ENCODE results near the gene MRPL52.
"Not testable (repeated sequence)": the region's sequence is repeated elsewhere in the genome, so short reads cannot be mapped to it uniquely, and the experiment has no call there.

The MRPL52 gene

DNA sequence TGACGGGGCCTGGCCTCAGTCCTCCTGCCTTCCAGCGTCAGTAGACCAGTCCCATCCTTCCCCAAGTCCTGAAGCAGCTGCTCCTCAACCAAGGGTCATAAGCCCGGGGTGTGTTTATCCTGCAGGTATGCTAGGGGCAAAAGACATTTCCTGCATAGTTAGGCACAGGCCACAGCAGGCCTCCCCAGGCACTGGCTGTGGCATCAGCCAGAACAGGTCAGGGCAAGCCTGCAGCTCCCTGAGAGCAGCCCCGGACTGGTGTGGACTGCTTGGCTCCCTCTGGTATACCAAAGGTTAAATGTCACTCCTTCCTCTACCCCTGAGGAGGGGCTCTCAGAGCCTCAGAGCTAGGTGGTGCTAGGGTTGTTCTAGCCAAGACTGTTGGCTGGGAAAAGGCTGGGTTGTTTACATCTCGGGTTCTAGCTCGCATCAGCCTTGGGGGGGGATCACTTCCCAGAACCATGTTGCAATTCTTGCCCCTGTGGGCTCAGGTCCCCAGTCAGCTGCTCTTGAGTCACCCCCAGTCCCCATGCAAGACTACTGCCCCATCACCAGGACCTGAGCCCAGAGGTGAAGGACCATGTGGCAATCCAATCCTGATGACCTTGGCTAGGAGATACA lies 9.6 kb downstream of the MRPL52 start:
- DNase-seq: peak in 1 of 3 donors; percentile 35

GRCh38 chr14:22841311-22841710 lies 11.6 kb downstream of the MRPL52 start:
- no peak for DNase-seq

- no peak for DNase-seq
Observed at GRCh38 chr14:22841769-22842168, 12.1 kb downstream of the MRPL52 start.

GRCh38 chr14:22842211-22843122 lies 12.8 kb downstream of the MRPL52 start:
- DNase-seq: no peak

DNA sequence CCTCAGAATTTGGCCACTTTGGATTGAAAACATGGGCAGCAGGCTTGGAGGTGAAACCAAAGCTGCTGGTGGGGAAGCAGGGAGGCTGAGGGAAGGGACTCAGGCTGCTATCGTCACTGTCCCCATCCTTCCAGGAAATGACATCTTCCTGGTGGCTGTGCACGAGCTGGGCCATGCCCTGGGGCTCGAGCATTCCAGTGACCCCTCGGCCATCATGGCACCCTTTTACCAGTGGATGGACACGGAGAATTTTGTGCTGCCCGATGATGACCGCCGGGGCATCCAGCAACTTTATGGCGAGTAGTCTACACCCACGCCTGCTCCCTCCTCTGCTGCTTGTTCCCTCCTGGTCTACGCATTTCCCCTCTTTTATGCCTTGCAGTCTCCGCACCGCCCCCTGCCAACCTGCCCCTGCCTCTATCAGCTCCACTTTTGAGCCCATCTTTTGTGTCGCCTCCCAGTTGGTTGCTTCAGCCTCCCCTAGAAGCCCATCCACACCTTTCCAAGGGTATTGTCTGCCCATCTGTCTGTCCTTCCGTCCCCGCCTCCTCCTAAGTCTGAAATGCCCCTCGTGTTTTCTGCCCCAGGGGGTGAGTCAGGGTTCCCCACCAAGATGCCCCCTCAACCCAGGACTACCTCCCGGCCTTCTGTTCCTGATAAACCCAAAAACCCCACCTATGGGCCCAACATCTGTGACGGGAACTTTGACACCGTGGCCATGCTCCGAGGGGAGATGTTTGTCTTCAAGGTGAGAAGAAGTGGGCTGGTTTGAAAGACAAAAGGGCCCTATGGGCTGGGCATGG lies 13.6 kb downstream of the MRPL52 start:
- DNase-seq: peak in 1 of 3 donors; percentile 15

GRCh38 chr14:22844221-22845102 lies 14.8 kb downstream of the MRPL52 start:
- peak in 1 of 3 donors; percentile 19 for DNase-seq

DNA sequence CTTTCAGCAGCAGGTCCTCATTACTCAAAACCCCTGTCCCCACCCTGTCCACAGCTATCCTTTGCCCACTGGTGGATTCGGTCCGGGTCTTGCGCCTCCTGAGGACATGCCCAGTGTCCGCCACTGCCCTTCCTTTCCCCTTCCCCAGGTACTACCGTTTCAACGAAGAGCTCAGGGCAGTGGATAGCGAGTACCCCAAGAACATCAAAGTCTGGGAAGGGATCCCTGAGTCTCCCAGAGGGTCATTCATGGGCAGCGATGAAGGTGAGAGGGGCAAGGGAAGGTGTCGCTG lies 15.4 kb downstream of the MRPL52 start:
- peak in 1 of 3 donors; percentile 16 for DNase-seq

DNA sequence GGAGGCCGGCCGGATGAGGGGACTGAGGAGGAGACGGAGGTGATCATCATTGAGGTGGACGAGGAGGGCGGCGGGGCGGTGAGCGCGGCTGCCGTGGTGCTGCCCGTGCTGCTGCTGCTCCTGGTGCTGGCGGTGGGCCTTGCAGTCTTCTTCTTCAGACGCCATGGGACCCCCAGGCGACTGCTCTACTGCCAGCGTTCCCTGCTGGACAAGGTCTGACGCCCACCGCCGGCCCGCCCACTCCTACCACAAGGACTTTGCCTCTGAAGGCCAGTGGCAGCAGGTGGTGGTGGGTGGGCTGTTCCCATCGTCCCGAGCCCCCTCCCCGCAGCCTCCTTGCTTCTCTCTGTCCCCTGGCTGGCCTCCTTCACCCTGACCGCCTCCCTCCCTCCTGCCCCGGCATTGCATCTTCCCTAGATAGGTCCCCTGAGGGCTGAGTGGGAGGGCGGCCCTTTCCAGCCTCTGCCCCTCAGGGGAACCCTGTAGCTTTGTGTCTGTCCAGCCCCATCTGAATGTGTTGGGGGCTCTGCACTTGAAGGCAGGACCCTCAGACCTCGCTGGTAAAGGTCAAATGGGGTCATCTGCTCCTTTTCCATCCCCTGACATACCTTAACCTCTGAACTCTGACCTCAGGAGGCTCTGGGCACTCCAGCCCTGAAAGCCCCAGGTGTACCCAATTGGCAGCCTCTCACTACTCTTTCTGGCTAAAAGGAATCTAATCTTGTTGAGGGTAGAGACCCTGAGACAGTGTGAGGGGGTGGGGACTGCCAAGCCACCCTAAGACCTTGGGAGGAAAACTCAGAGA lies 16.3 kb downstream of the MRPL52 start:
- DNase-seq: no peak

DNA sequence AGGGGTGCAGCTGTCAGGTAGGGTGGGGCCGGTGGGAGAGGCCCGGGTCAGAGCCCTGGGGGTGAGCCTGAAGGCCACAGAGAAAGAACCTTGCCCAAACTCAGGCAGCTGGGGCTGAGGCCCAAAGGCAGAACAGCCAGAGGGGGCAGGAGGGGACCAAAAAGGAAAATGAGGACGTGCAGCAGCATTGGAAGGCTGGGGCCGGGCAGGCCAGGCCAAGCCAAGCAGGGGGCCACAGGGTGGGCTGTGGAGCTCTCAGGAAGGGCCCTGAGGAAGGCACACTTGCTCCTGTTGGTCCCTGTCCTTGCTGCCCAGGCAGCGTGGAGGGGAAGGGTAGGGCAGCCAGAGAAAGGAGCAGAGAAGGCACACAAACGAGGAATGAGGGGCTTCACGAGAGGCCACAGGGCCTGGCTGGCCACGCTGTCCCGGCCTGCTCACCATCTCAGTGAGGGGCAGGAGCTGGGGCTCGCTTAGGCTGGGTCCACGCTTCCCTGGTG lies 17.2 kb downstream of the MRPL52 start:
- no peak for DNase-seq

DNA sequence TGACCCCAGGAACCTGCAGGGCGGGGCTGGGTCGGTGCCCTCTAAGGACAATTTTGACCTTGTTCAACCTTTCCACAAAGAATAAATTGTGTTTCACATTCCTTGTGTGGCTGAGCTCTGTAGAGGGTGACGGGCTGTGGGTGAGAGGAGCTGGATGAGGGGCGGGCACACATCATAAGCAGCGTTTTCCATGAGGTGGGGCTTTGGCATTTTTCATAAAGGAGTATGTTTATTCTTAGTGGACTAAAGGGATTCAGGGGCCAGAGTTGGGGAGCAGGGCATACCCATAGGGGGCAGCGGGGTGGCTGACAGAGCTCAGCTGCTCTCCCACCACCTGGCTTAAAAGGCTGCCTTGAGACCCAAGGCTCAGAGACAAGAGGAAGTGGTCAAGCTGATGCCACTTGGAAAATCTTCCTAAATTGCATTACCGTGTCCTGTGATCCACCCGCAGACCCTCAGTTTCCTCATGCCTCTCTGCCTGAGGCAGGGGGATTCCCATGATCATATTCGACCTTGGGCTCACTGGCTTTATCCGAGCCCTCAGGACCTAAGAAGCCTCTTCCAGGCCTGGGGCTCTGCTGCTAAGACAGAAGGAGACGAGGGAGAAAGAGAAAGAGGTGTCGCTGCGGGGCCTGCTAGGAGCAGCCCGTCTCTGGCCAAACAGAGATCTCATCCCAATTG lies 18.1 kb downstream of the MRPL52 start:
- DNase-seq: peak; percentile 93 to 98 (median 95)

- DNase-seq: peak; percentile 71 to 82 (median 77)
Observed at GRCh38 chr14:22848351-22849164, 18.9 kb downstream of the MRPL52 start.

- DNase-seq: peak in 1 of 3 donors; percentile 18
Observed at GRCh38 chr14:22849212-22849819, 19.6 kb downstream of the MRPL52 start.

DNA sequence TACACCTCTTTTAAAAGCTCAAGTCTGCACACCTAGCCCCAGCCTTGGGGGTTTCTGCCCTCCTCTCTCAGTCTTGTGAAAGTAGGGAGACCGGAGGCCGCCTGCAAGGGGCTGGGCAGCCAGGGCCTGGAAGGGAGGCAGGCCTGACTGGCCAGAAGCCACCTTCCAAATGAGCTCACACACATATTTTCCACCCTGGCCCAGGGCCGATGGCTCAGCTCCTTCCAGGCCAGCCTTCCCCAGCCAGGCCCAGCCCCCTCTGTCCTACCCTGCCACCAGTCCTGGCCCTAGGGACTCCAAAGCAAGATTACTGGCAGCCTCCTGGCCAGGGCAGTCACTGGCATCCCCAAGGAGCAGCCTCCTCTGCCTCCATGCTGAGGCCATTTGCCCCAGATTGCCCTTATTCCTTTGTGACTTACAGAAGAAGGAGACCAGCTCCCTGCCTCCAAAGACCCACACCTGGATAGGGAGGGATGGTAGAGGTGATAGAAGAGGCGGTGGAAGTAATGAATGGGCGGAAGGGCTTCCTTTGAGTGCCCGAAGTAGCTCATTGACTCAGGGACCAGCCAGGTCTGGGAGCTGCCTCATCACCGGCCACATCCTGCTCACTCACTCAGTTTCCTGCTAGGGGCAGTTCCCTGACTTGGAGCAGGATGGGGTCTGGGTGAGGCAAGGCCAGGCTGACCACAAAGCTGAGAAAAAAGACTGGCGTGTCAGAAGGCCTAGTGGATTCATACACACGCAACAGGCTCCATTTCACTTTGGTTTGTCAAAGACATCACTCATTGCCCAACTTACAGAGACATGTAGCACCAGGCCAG lies 21.5 kb downstream of the MRPL52 start:
- peak; percentile 91 to 97 (median 93) for DNase-seq

DNA sequence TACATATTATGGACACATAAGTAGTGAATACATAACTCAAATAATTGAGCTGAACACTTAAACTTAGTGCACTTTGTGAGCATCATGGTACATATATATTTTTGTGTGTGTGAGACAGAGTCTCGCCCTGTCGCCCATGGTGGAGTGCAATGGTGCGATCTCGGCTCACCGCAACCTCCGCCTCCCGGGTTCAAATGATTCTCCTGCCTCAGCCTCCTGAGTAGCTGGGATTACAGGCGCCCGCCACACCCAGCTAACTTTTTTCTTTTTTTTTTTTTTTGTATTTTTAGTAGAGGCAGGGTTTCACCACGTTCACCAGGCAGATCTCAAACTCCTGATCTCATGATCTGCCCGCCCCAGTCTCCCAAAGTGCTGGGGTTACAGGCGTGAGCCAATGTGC lies 22.5 kb downstream of the MRPL52 start:
- peak in 1 of 3 donors; percentile 12 for DNase-seq

GRCh38 chr14:22852599-22852939 lies 22.9 kb downstream of the MRPL52 start:
- DNase-seq: no peak

GRCh38 chr14:22852940-22853767 lies 23.5 kb downstream of the MRPL52 start:
- DNase-seq: peak; percentile 90 to 93 (median 92)

- DNase-seq: not testable (repeated sequence)
Observed at GRCh38 chr14:22854296-22854695, 24.6 kb downstream of the MRPL52 start.
